Sigmoid colon (tissue), 4 donors: ENCODE results near the gene ITPRIP.
A peak's percentile ranks its signal among the peaks of the same experiment; 100 is the strongest.

Source experiments
- CTCF ChIP-seq, 4 experiments: fragments of 450-650 bp in 3 of 4; fragments of 200-600 bp in 1 of 4; IDR thresholded peaks; one replicate each; pipeline ENCODE4 v1.5.1; 2016 to 2019; ENCODE audit warnings: antibody characterized with exemption in 4 of 4, mild to moderate bottlenecking in 3 of 4, moderate library complexity in 2 of 4
- POLR2A ChIP-seq, 2 donors: fragments of 450-650 bp; IDR thresholded peaks; one replicate each; pipeline ENCODE4 v1.6.1; 2016; ENCODE audit warnings: antibody characterized with exemption in 2 of 2, mild to moderate bottlenecking in 2 of 2, moderate library complexity in 2 of 2
- POLR2AphosphoS5 ChIP-seq, 4 donors: sonication (generic); formaldehyde crosslinking; IDR thresholded peaks; one replicate each; pipeline ENCODE4 v1.6.1; 2017; ENCODE audit warnings: antibody characterized with exemption in 4 of 4

GRCh38 chr10:104274762-104275721 is 63.2 kb downstream of the ITPRIP start:
- TF ChIP-seq POLR2AphosphoS5 (IDR thresholded peaks at IDR 0.05) (no peak), CTCF (IDR thresholded peaks at IDR 0.05) (peak in 3 of 4 experiments; percentile 48 to 64 (median 51)), POLR2A (IDR thresholded peaks at IDR 0.05) (no peak)
